HCT116 (cell line): ENCODE results near the gene CINP.

Experiments
- ATF3 ChIP-seq: IDR thresholded peaks from 2 replicates; pipeline ENCODE4 v1.6.1; 2012
- CEBPB ChIP-seq: IDR thresholded peaks from 2 replicates; pipeline ENCODE4 v1.6.1; 2012; ENCODE audit warnings: low read depth
- CTCF ChIP-seq, 3 experiments: fragments of 200-600 bp in 1 of 3; sonication (generic) in 1 of 3; IDR thresholded peaks in 2 of 3; conservative IDR thresholded peaks in 1 of 3; 2 replicates each; pipeline ENCODE4 v1.5.1; 2012 to 2017; ENCODE audit warnings: low read depth in 2 of 3, low read length in 2 of 3, antibody characterized with exemption in 1 of 3, borderline replicate concordance in 1 of 3, control low read depth in 1 of 3, mild to moderate bottlenecking in 1 of 3, mixed read lengths in 1 of 3, mixed run types in 1 of 3, moderate library complexity in 1 of 3; ENCODE audit not compliant: insufficient read depth in 1 of 3
- EZH2 ChIP-seq: fragments of 200-600 bp; sonication (generic); IDR thresholded peaks from 2 replicates; pipeline ENCODE4 v1.6.1; 2017; ENCODE audit warnings: antibody characterized with exemption, mixed run types
- EZH2phosphoT487 ChIP-seq: fragments of 200-600 bp; IDR thresholded peaks from 2 replicates; pipeline ENCODE4 v1.6.1; 2018; ENCODE audit warnings: antibody characterized with exemption, borderline replicate concordance
- FOSL1 ChIP-seq: IDR thresholded peaks from 2 replicates; pipeline ENCODE4 v1.6.1; 2012; ENCODE audit warnings: low read depth
- POLR2A ChIP-seq: IDR thresholded peaks from 2 replicates; pipeline ENCODE4 v1.7.0; 2011; ENCODE audit warnings: borderline replicate concordance; ENCODE audit not compliant: insufficient read depth, insufficient read length; ENCODE audit errors: extremely low read depth
- POLR2AphosphoS5 ChIP-seq: IDR thresholded peaks from 2 replicates; pipeline ENCODE4 v1.6.1; 2011; ENCODE audit warnings: mild to moderate bottlenecking, low read depth, low read length, moderate library complexity
- RAD21 ChIP-seq: IDR thresholded peaks from 2 replicates; pipeline ENCODE4 v1.6.1; 2012; ENCODE audit warnings: low read depth, mild to moderate bottlenecking
- REST ChIP-seq: IDR thresholded peaks from 2 replicates; pipeline ENCODE4 v1.6.1; 2012; ENCODE audit warnings: low read depth
- SIN3A ChIP-seq: IDR thresholded peaks from 2 replicates; pipeline ENCODE4 v1.6.1; 2012; ENCODE audit warnings: low read depth
- YY1 ChIP-seq: IDR thresholded peaks from 2 replicates; pipeline ENCODE4 v1.6.1; 2011; ENCODE audit warnings: low read length, low read depth, moderate library complexity, mild to moderate bottlenecking; ENCODE audit not compliant: insufficient replicate concordance; ENCODE audit errors: extremely low read depth
- ZBTB33 ChIP-seq: IDR thresholded peaks from 2 replicates; pipeline ENCODE4 v1.6.1; 2011; ENCODE audit warnings: mild to moderate bottlenecking, low read length, moderate library complexity; ENCODE audit not compliant: insufficient replicate concordance; ENCODE audit errors: extremely low read depth

GRCh38 chr14:102351023-102351422 is 11.7 kb downstream of the CINP start:
- TF ChIP-seq POLR2A (no peak), CTCF (IDR thresholded peaks at IDR 0.05 in 2 of 3, conservative IDR thresholded peaks at IDR 0.05 in 1 of 3; ENCODE audit: borderline replicate concordance in 1 of 3, insufficient read depth in 1 of 3, low read depth in 2 of 3, low read length in 2 of 3) (no peak), SIN3A (no peak), RAD21 (no peak), ATF3 (no peak), FOSL1 (no peak), CEBPB (no peak), EZH2phosphoT487 (no peak), ZBTB33 (no peak), YY1 (no peak), POLR2AphosphoS5 (no peak), REST (no peak), EZH2 (no peak)
